NCI-H526 treated with DMSO at 0.1 percent for 48 hours (cell line): ENCODE measurements around the gene TBCD.
"Not testable (repeated sequence)": the region's sequence is repeated elsewhere in the genome, so short reads cannot be mapped to it uniquely, and the experiment has no call there.

Experiments used
- DNase-seq: peaks from one replicate; lab custom pipeline; 2025; lab: John Stamatoyannopoulos, UW

Gene TBCD

GRCh38 chr17:82974136-82974952 lies 222.5 kb downstream of the TBCD start:
- DNase-seq, result no peak

GRCh38 chr17:82976982-82977488 lies 225.2 kb downstream of the TBCD start:
- no peak for DNase-seq

GRCh38 chr17:82977606-82978005 lies 225.7 kb downstream of the TBCD start:
- DNase-seq, result no peak

GRCh38 chr17:82978765-82979349 lies 227.0 kb downstream of the TBCD start:
- no peak for DNase-seq

GRCh38 chr17:82979718-82980117 lies 227.9 kb downstream of the TBCD start:
- DNase-seq, result no peak

- no peak for DNase-seq
Measured at GRCh38 chr17:82980632-82981031, 228.8 kb downstream of the TBCD start.

GRCh38 chr17:82981141-82981730 lies 229.4 kb downstream of the TBCD start:
- DNase-seq, result no peak

GRCh38 chr17:82983510-82984248 lies 231.8 kb downstream of the TBCD start:
- DNase-seq, result no peak

GRCh38 chr17:82984249-82984617 lies 232.4 kb downstream of the TBCD start:
- DNase-seq, result not testable (repeated sequence)

GRCh38 chr17:82984751-82985427 lies 233.0 kb downstream of the TBCD start:
- no peak for DNase-seq

- DNase-seq, result no peak
Measured at GRCh38 chr17:82985428-82985805, 233.6 kb downstream of the TBCD start.

- no peak for DNase-seq
Measured at GRCh38 chr17:82985973-82986372, 234.1 kb downstream of the TBCD start.

GRCh38 chr17:82989051-82989450 lies 237.2 kb downstream of the TBCD start:
- DNase-seq, result not testable (repeated sequence)

GRCh38 chr17:82989881-82990280 lies 238.0 kb downstream of the TBCD start:
- no peak for DNase-seq

- no peak for DNase-seq
Measured at GRCh38 chr17:82993005-82993404, 241.1 kb downstream of the TBCD start.
